CD8-positive, alpha-beta memory T cell (primary cell): ENCODE data around the gene KYAT1. TPM values are rescaled to one million over a fixed set of nuclear protein-coding genes. Genes with fewer than 3 reads are reported as not detected.
"Not testable (repeated sequence)": the region's sequence is repeated elsewhere in the genome, so short reads cannot be mapped to it uniquely, and the experiment has no call there.

ENCODE experiments used
- CTCF ChIA-PET: fragments of 350-600 bp; sonication (Branson Sonifier 250); formaldehyde crosslinking; loops from one replicate; lab custom pipeline; 2021; ENCODE audit warnings: antibody characterized with exemption; lab: Charles Lee
- POLR2A ChIA-PET: fragments of 350-600 bp; sonication (Branson Sonifier 250); formaldehyde crosslinking; loops from one replicate; lab custom pipeline; 2021; ENCODE audit warnings: antibody characterized with exemption; lab: Charles Lee
- DNase-seq, 5 donors: peaks; one replicate each; pipeline versions ENCODE4 v3.0.0 to v3.0.0-alpha.2; 2020 to 2022; ENCODE audit warnings: mixed read lengths in 1 of 5
- H3K27ac ChIP-seq: one replicate; pipeline ENCODE4 v1.7.0; 2013; ENCODE audit warnings: low read depth, mild to moderate bottlenecking, low read length, moderate library complexity
- H3K27me3 ChIP-seq: 2 replicates; pipeline ENCODE4 v1.7.0; 2013; ENCODE audit warnings: low read length, mild to moderate bottlenecking; ENCODE audit not compliant: insufficient read depth, poor library complexity, severe bottlenecking
- H3K36me3 ChIP-seq: 2 replicates; pipeline ENCODE4 v1.7.0; 2013; ENCODE audit warnings: mild to moderate bottlenecking, low read length, moderate library complexity; ENCODE audit not compliant: insufficient read depth
- H3K4me1 ChIP-seq: 2 replicates; pipeline ENCODE4 v1.7.0; 2013; ENCODE audit warnings: mild to moderate bottlenecking, low read length, moderate library complexity; ENCODE audit not compliant: insufficient read depth
- H3K4me3 ChIP-seq: 2 replicates; pipeline ENCODE4 v1.7.0; 2013; ENCODE audit warnings: mild to moderate bottlenecking, low read length
- H3K9me3 ChIP-seq: 2 replicates; pipeline ENCODE4 v1.7.0; 2013; ENCODE audit warnings: mild to moderate bottlenecking, low read length
- H3K27ac Mint-ChIP-seq, 8 donors: one replicate each; pipeline ENCODE4 v1.8.0; 2020 to 2021; ENCODE audit warnings: mixed read lengths in 8 of 8, mild to moderate bottlenecking in 6 of 8, inconsistent platforms in 3 of 8, moderate library complexity in 3 of 8
- H3K27me3 Mint-ChIP-seq, 2 donors: one replicate each; pipeline ENCODE4 v1.8.0; 2020 to 2021; ENCODE audit warnings: mixed read lengths in 2 of 2, mild to moderate bottlenecking in 1 of 2, moderate library complexity in 1 of 2
- H3K36me3 Mint-ChIP-seq, 3 donors: one replicate each; pipeline ENCODE4 v1.8.0; 2020 to 2021; ENCODE audit warnings: mixed read lengths in 3 of 3, inconsistent platforms in 1 of 3, mild to moderate bottlenecking in 1 of 3
- H3K4me1 Mint-ChIP-seq, 3 donors: one replicate each; pipeline ENCODE4 v1.8.0; 2020 to 2021; ENCODE audit warnings: mixed read lengths in 3 of 3, inconsistent platforms in 1 of 3, mild to moderate bottlenecking in 1 of 3
- H3K4me3 Mint-ChIP-seq, 7 donors: one replicate each; pipeline ENCODE4 v1.8.0; 2020 to 2021; ENCODE audit warnings: mixed read lengths in 7 of 7, mild to moderate bottlenecking in 6 of 7, moderate library complexity in 4 of 7, inconsistent platforms in 2 of 7
- H3K9me3 Mint-ChIP-seq, 5 donors: one replicate each; pipeline ENCODE4 v1.8.0; 2020 to 2022; ENCODE audit warnings: mixed read lengths in 5 of 5, mild to moderate bottlenecking in 3 of 5, moderate library complexity in 2 of 5, inconsistent platforms in 1 of 5
- polyA plus RNA-seq: library from polyadenylated mRNA; unstranded; fragments of 300-500 nt; fragmentation: Illumina TruSeq; gene quantifications from one replicate; pipeline ENCODE4 v1.2.3, GENCODE V29; 2021
- total RNA-seq, 2 experiments: library from RNA; stranded (reverse); gene quantifications; one replicate each; pipeline ENCODE4 v1.2.3, GENCODE V29; 2021

Gene KYAT1
- total and polyA plus RNA-seq, 3 experiments from 2014 or later: 8.8 to 10.4 (median 8.9) TPM

GRCh38 chr9:128805661-128806060 is 76.1 kb downstream of the KYAT1 start:
- Histone ChIP-seq H3K27ac (no peak overlapping the region), H3K9me3 (no peaks in the 10 kb centered on the region), H3K4me3 (no peak overlapping the region), H3K4me1 (no peaks in the 10 kb centered on the region), H3K27me3 (no peaks in the 10 kb centered on the region), H3K36me3 (peaks cover 18% of the 10 kb centered on the region)
- Mint-ChIP-seq H3K27me3 (no peaks in the 10 kb centered on the region), H3K4me1 (no peaks in the 10 kb centered on the region), H3K36me3 (peaks cover 6 to 65% (median 7%) of the 10 kb centered on the region in 3 donors), H3K27ac (no peak overlapping the region), H3K4me3 (no peak overlapping the region), H3K9me3 (no peaks in the 10 kb centered on the region)
- DNase-seq: no peak
- CTCF ChIA-PET: interaction anchor here (3.0 kb wide), 1 partner anchor 13 kb away, joined by 11 read pairs; the partner anchor contains the start of gene ENDOG
- POLR2A ChIA-PET: no interaction called here

DNA sequence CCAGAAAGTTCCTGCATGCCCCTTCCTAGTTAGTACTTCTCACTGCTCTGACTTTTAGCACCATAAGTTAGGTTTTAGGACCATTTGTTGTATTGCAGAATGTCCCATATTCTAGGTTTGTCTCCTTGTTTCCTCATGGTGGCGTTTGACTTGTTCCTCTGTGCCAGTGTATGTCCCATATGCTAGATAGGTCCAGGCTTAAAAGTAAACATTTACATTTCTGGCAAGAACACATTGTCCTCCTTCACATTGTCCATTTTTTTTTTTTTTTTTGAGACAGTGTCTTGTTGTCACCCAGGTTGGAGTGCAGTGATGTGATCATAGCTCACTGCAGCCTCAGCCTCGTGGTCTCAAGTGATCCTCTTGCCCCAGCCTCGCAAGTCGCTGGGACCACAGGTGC is 79.3 kb downstream of the KYAT1 start:
- H3K9me3 ChIP-seq: no peaks in the 10 kb centered on the region
- no peaks in the 10 kb centered on the region for H3K27me3 ChIP-seq
- H3K36me3 ChIP-seq: peaks cover 33% of the 10 kb centered on the region
- H3K27ac Mint-ChIP-seq: peak overlapping the region in 2 of 8 donors; percentile 29 to 37
- H3K4me3 Mint-ChIP-seq: no peak overlapping the region
- no peaks in the 10 kb centered on the region for H3K4me1 ChIP-seq
- no peak overlapping the region for H3K27ac ChIP-seq
- ChIA-PET CTCF (interaction anchor here (3.0 kb wide), 1 partner anchor 16 kb away, joined by 11 read pairs; the partner anchor contains the start of gene ENDOG), POLR2A (no interaction called here)
- DNase-seq: no peak
- H3K4me3 ChIP-seq: no peak overlapping the region
- H3K27me3 Mint-ChIP-seq: no peaks in the 10 kb centered on the region
- no peaks in the 10 kb centered on the region for H3K9me3 Mint-ChIP-seq
- peaks cover 7 to 84% (median 17%) of the 10 kb centered on the region in 3 donors for H3K36me3 Mint-ChIP-seq
- no peaks in the 10 kb centered on the region for H3K4me1 Mint-ChIP-seq

GRCh38 chr9:128800061-128800460 is 81.7 kb downstream of the KYAT1 start:
- Mint-ChIP-seq H3K36me3 (peaks cover 7 to 72% (median 17%) of the 10 kb centered on the region in 3 donors), H3K27ac (no peak overlapping the region), H3K27me3 (no peaks in the 10 kb centered on the region), H3K9me3 (no peaks in the 10 kb centered on the region), H3K4me3 (no peak overlapping the region), H3K4me1 (no peaks in the 10 kb centered on the region)
- ChIA-PET CTCF (interaction anchor here (0.9 kb wide), 1 partner anchor 18 kb away, joined by 3 read pairs; the partner anchor contains the start of gene ENDOG), POLR2A (interaction anchor here (0.6 kb wide), 1 partner anchor 148 kb away, joined by 3 read pairs; no protein-coding TSS in a partner anchor)
- Histone ChIP-seq H3K4me1 (no peaks in the 10 kb centered on the region), H3K27ac (no peak overlapping the region), H3K4me3 (no peak overlapping the region), H3K9me3 (no peaks in the 10 kb centered on the region), H3K36me3 (peaks cover 27% of the 10 kb centered on the region), H3K27me3 (no peaks in the 10 kb centered on the region)
- DNase-seq: no peak

DNA sequence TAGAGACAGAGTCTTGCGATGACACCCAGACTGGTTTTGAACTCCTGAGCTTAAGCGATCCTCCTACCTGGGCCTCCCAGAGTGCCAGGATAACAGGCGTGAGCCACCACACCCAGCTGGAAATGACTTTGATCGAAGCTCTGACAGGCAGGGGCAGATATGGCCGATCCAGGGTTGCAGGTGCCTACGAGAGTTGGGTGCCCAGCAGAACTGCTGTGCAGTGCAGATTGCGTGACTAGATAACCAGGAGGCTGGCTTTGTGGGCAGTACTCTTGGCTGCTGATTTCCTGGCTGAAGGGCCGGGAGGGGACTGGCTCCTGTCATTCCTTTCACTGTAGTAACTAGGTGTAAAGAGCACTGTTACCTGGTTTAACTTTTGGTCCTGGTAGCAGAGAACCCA is 82.9 kb downstream of the KYAT1 start:
- Histone ChIP-seq H3K4me3 (no peak overlapping the region), H3K27me3 (no peaks in the 10 kb centered on the region), H3K27ac (no peak overlapping the region), H3K36me3 (peaks cover 24% of the 10 kb centered on the region), H3K9me3 (no peaks in the 10 kb centered on the region), H3K4me1 (no peaks in the 10 kb centered on the region)
- Mint-ChIP-seq H3K27me3 (no peaks in the 10 kb centered on the region), H3K4me3 (no peak overlapping the region), H3K9me3 (no peaks in the 10 kb centered on the region), H3K4me1 (peaks cover 0 to under 1% (median 0%) of the 10 kb centered on the region in 3 donors), H3K27ac (no peak overlapping the region), H3K36me3 (peaks cover 7 to 75% (median 19%) of the 10 kb centered on the region in 3 donors)
- DNase-seq: no peak
- POLR2A ChIA-PET: no interaction called here
- CTCF ChIA-PET: interaction anchor here (0.9 kb wide), 1 partner anchor 19 kb away, joined by 3 read pairs; the partner anchor contains the start of gene ENDOG

DNA sequence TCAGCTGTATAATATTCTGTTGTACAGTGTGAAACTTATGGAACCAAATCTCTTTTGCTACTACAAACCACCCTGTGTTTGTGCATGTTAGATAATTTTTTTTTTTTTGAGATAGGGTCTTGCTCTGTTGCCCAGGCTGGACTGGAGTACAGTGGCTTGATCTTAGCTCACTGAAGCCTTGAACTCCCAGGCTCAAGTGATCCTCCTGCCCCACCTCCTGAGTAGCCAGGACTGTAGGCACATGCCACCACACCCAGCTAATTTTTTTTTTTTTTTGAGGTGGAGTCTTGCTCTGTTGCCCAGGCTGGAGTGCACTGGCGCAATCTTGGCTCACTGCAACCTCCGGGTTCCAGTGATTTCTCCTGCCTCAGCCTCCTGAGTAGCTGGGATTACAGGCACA is 86.8 kb downstream of the KYAT1 start:
- H3K4me3 ChIP-seq, CTCF ChIA-PET, H3K27me3 Mint-ChIP-seq, H3K27ac ChIP-seq, DNase-seq, H3K9me3 Mint-ChIP-seq, H3K4me1 ChIP-seq, H3K4me3 Mint-ChIP-seq, H3K27me3 ChIP-seq, H3K9me3 ChIP-seq, POLR2A ChIA-PET, H3K27ac Mint-ChIP-seq: not testable (repeated sequence)
- Mint-ChIP-seq H3K36me3 (peaks cover 0 to 81% (median 19%) of the 10 kb centered on the region in 3 donors), H3K4me1 (peaks cover 5 to 14% (median 7%) of the 10 kb centered on the region in 3 donors)
- H3K36me3 ChIP-seq: peaks cover 48% of the 10 kb centered on the region

DNA sequence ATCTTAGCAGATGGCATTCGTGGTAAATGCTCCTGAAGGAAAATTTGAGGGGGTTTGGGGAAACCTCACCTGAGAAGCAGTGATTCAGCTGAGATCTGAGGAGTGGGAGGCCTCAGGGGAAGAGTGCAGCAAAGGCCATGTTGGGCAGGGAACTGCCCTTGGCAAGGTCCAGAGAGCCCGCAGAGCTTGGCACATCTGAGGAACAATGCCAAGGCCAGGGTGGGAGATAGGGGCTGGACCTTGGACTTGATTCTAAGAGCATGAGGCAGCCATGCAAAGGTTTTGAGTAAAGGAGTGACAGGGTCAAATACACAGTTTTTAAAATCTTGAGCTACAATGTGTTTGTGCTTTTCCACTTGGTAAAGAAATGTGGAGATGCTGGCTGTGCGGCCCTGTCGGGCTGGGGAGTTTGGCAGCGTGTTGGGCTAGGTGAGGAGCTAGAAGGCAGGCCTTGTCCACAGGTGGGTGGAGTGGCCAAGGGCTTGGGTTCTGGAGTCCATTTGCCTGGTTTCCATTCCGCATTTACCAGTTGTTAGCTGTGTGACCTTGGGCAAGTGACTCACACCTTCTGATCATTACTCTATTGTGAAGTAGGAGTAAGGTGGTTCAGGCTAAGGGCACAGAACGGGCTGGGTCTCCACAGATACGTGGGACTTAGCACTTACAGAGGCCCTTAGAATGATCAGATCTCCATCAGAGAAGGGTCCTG is 88.6 kb downstream of the KYAT1 start:
- CTCF ChIA-PET: interaction anchor here (1.0 to 3.6 kb wide), 2 partner anchors 25 to 88 kb away, joined by 3 to 11 read pairs; partner anchors contain the start of gene ENDOG
- H3K36me3 ChIP-seq: peaks cover 36% of the 10 kb centered on the region

DNA sequence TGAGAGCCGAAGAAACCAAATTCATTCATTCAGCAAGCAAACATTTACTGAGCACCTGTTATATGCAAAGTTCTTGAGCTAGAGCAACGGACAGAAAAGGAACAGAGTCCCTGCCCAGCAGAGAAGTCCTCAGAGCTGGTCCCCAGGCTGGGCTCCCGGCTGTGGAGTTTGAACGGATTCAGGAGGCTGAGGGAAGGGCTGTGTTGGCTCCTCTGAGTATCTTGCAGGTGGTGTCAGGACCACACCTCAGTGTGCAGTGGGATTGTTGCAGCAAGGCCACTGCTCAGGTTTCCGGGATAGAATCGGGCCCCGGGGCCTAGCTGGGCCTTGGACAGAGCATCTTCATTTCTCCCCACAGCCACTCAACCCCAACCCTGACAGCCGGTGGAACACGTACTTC is 89.6 kb downstream of the KYAT1 start:
- POLR2A ChIA-PET: interaction anchor here (0.6 kb wide), 1 partner anchor 834 kb away, joined by 3 read pairs; the partner anchor contains the start of gene NTMT1
- H3K27ac Mint-ChIP-seq: peak overlapping the region in 1 of 8 donors; percentile 21

More for the DNA sequence above, 88.6 kb downstream of the KYAT1 start:
- no peaks in the 10 kb centered on the region for H3K27me3 ChIP-seq
- POLR2A ChIA-PET: no interaction called here
- H3K9me3 ChIP-seq: no peaks in the 10 kb centered on the region
- no peaks in the 10 kb centered on the region for H3K9me3 Mint-ChIP-seq
- peaks cover 0 to 76% (median 12%) of the 10 kb centered on the region in 3 donors for H3K36me3 Mint-ChIP-seq
- H3K4me1 Mint-ChIP-seq: peaks cover 12 to 31% (median 21%) of the 10 kb centered on the region in 3 donors
- H3K4me3 Mint-ChIP-seq: peak overlapping the region in 1 of 7 donors; percentile 80
- H3K27ac ChIP-seq: no peak overlapping the region
- no peak for DNase-seq
- no peaks in the 10 kb centered on the region for H3K27me3 Mint-ChIP-seq
- no peak overlapping the region for H3K4me3 ChIP-seq
- peak overlapping the region in 5 of 8 donors; percentile 1 to 72 (median 52) for H3K27ac Mint-ChIP-seq
- H3K4me1 ChIP-seq: peaks cover 4% of the 10 kb centered on the region

DNA sequence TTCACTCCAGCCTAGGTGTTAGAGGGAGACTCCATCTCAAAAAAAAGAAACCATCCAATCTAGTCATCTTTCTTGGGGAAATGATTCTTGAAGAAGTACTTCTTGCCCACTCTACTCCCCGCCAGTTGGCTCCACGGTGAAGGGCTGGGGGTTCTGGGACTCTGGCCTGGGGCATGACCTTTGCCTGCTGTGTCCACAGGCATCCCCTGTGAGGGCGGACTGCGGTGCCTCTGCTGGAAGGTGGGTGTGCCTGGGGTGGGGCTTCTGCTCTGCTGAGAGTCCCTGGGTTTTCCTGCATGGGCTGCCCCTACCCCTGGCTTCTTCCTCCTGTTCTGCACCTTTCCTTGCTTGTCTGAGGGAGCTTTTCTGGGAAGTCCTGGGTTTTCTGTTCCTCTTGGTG is 91.2 kb downstream of the KYAT1 start:
- ChIA-PET POLR2A (no interaction called here), CTCF (interaction anchor here (3.6 kb wide), 1 partner anchor 27 kb away, joined by 11 read pairs; the partner anchor contains the start of gene ENDOG)
- H3K4me3 Mint-ChIP-seq: peak overlapping the region in 1 of 7 donors; percentile 48
- H3K4me1 Mint-ChIP-seq: peaks cover 20 to 48% (median 31%) of the 10 kb centered on the region in 3 donors
- no peak for DNase-seq
- peaks cover 15% of the 10 kb centered on the region for H3K4me1 ChIP-seq
- no peak overlapping the region for H3K27ac ChIP-seq
- H3K27ac Mint-ChIP-seq: peak overlapping the region in 1 of 8 donors; percentile 61
- no peaks in the 10 kb centered on the region for H3K27me3 Mint-ChIP-seq
- no peaks in the 10 kb centered on the region for H3K9me3 Mint-ChIP-seq
- H3K36me3 ChIP-seq: peaks cover 33% of the 10 kb centered on the region
- no peak overlapping the region for H3K4me3 ChIP-seq
- peaks cover 0 to 70% (median 11%) of the 10 kb centered on the region in 3 donors for H3K36me3 Mint-ChIP-seq
- H3K27me3 ChIP-seq: no peaks in the 10 kb centered on the region
- no peaks in the 10 kb centered on the region for H3K9me3 ChIP-seq

More for the DNA sequence above, 89.6 kb downstream of the KYAT1 start:
- Histone ChIP-seq H3K27me3 (no peaks in the 10 kb centered on the region), H3K36me3 (peaks cover 33% of the 10 kb centered on the region), H3K4me3 (no peak overlapping the region), H3K4me1 (peaks cover 10% of the 10 kb centered on the region), H3K27ac (no peak overlapping the region), H3K9me3 (no peaks in the 10 kb centered on the region)
- H3K36me3 Mint-ChIP-seq: peaks cover 0 to 74% (median 11%) of the 10 kb centered on the region in 3 donors
- no peaks in the 10 kb centered on the region for H3K27me3 Mint-ChIP-seq
- H3K4me1 Mint-ChIP-seq: peaks cover 18 to 41% (median 27%) of the 10 kb centered on the region in 3 donors
- peak overlapping the region in 1 of 7 donors; percentile 27 for H3K4me3 Mint-ChIP-seq
- no peak for DNase-seq
- H3K9me3 Mint-ChIP-seq: no peaks in the 10 kb centered on the region
- CTCF ChIA-PET: interaction anchor here (0.5 to 3.6 kb wide), 4 partner anchors 26 to 1341 kb away, joined by 3 to 11 read pairs (median 3); partner anchors contain the start of genes ENDOG, LRSAM1 and RPL12
